HEK293T (cell line): Measurements from ENCODE around the gene ARID3A.
A peak's percentile ranks its signal among the peaks of the same experiment; 100 is the strongest.

ENCODE experiments used
- CTCF ChIA-PET: fragments of 350-600 bp; formaldehyde crosslinking; extraction: SDS; loops from one replicate; lab custom pipeline; 2021; ENCODE audit warnings: antibody characterized with exemption, inconsistent platforms; lab: Yijun Ruan, JAX
- POLR2A ChIA-PET: fragments of 350-600 bp; formaldehyde crosslinking; extraction: SDS; loops from one replicate; lab custom pipeline; 2020; ENCODE audit warnings: antibody characterized with exemption, inconsistent platforms; lab: Yijun Ruan, JAX
- DNase-seq: peaks from one replicate; pipeline ENCODE4 v3.0.0; 2012; ENCODE audit warnings: mixed read lengths; ENCODE audit errors: extremely low spot score
- ARNT ChIP-seq: fragments of 450-650 bp; IDR thresholded peaks from 2 replicates; pipeline ENCODE4 v1.6.1; 2017; ENCODE audit warnings: mild to moderate bottlenecking
- BHLHE40 ChIP-seq: fragments of 450-650 bp; IDR thresholded peaks from 2 replicates; pipeline ENCODE4 v1.6.1; 2016; ENCODE audit warnings: mild to moderate bottlenecking, moderate library complexity, borderline replicate concordance
- CTBP1 ChIP-seq: fragments of 450-650 bp; IDR thresholded peaks from 2 replicates; pipeline ENCODE4 v1.6.1; 2016; ENCODE audit warnings: borderline replicate concordance
- ELF4 ChIP-seq: fragments of 450-650 bp; IDR thresholded peaks from 2 replicates; pipeline ENCODE4 v1.6.1; 2017; ENCODE audit warnings: antibody characterized with exemption
- FOXA1 ChIP-seq: fragments of 450-650 bp; IDR thresholded peaks from 2 replicates; pipeline ENCODE4 v1.6.1; 2016; ENCODE audit warnings: mild to moderate bottlenecking
- FOXK2 ChIP-seq: fragments of 450-650 bp; IDR thresholded peaks from 2 replicates; pipeline ENCODE4 v1.6.1; 2016; ENCODE audit warnings: mild to moderate bottlenecking
- FOXM1 ChIP-seq: fragments of 450-650 bp; IDR thresholded peaks from 2 replicates; pipeline ENCODE4 v1.6.1; 2017; ENCODE audit warnings: mild to moderate bottlenecking, borderline replicate concordance
- HDGF ChIP-seq: fragments of 450-650 bp; IDR thresholded peaks from 2 replicates; pipeline ENCODE4 v1.6.1; 2017; ENCODE audit warnings: antibody characterized with exemption, borderline replicate concordance
- L3MBTL2 ChIP-seq: fragments of 450-650 bp; conservative IDR thresholded peaks from 2 replicates; pipeline ENCODE4 v1.6.1; 2016; ENCODE audit warnings: mild to moderate bottlenecking
- LEF1 ChIP-seq: fragments of 450-650 bp; IDR thresholded peaks from 2 replicates; pipeline ENCODE4 v1.6.1; 2017; ENCODE audit warnings: mild to moderate bottlenecking, borderline replicate concordance
- NFRKB ChIP-seq: fragments of 450-650 bp; IDR thresholded peaks from 2 replicates; pipeline ENCODE4 v1.6.1; 2016; ENCODE audit warnings: mild to moderate bottlenecking, moderate library complexity
- SP1 ChIP-seq: fragments of 450-650 bp; IDR thresholded peaks from 2 replicates; pipeline ENCODE4 v1.6.1; 2017
- SUZ12 ChIP-seq: fragments of 450-650 bp; IDR thresholded peaks from 2 replicates; pipeline ENCODE4 v1.6.1; 2016; ENCODE audit warnings: mild to moderate bottlenecking
- TARDBP ChIP-seq: fragments of 450-650 bp; IDR thresholded peaks from 2 replicates; pipeline ENCODE4 v1.6.1; 2016
- ZNF384 ChIP-seq: fragments of 450-650 bp; IDR thresholded peaks from 2 replicates; pipeline ENCODE4 v1.6.1; 2016
- TF ChIP-seq, protein P1 (sequence below): fragments of 450-650 bp; IDR thresholded peaks from 2 replicates; pipeline ENCODE4 v1.6.1; 2016

Gene ARID3A

DNA sequence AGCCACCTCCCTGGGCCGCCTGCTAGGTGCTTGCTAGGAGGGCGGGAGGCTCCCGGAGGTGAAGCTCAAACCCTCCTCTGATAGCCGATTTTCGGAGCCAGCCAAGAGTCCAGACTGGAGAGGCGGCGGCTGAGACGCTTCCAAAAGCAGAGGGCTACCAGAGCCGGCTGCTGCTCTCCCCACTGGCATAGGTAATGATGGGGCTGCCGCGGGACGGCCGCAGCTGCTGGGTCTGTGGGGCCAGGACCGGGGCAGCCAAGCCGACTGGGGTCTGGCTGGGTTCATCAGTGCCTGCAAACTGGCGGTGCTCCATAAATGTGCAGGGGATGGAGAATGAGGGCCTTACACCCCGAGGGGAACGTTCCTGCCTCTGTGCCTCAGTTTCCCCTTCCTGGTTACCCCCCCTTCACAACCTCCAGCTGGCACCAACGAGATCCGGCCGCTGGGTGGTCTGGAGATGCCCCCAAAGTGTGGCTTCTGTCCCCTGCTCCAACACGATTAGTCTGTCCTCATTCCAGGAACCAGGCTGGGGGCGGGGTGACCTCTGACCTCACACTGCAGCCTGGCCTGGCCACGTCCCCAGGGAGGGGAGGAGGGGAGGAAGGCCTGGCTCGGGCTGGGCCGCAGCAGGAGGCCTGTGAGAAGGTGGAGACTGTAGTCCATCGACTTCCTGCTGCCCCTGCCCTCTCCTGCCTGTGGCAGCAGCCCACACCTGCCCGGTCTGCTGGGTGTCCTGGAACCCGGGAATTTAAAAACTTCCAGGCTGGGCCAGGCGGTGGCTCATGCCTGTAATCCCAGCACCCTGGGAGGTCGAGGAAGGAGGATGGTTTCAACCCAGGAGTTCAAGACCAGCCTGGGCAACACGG is 54.5 kb downstream of the ARID3A start:
- ChIA-PET CTCF (interaction anchor here (1.2 kb wide), 1 partner anchor 9 kb away, joined by 4 read pairs; no protein-coding TSS in a partner anchor), POLR2A (no interaction called here)
- no peak for DNase-seq
- TF ChIP-seq, protein P1, sequence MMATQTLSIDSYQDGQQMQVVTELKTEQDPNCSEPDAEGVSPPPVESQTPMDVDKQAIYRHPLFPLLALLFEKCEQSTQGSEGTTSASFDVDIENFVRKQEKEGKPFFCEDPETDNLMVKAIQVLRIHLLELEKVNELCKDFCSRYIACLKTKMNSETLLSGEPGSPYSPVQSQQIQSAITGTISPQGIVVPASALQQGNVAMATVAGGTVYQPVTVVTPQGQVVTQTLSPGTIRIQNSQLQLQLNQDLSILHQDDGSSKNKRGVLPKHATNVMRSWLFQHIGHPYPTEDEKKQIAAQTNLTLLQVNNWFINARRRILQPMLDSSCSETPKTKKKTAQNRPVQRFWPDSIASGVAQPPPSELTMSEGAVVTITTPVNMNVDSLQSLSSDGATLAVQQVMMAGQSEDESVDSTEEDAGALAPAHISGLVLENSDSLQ = no peak
- TF ChIP-seq SUZ12 (no peak), ELF4 (no peak), CTBP1 (no peak)

DNA sequence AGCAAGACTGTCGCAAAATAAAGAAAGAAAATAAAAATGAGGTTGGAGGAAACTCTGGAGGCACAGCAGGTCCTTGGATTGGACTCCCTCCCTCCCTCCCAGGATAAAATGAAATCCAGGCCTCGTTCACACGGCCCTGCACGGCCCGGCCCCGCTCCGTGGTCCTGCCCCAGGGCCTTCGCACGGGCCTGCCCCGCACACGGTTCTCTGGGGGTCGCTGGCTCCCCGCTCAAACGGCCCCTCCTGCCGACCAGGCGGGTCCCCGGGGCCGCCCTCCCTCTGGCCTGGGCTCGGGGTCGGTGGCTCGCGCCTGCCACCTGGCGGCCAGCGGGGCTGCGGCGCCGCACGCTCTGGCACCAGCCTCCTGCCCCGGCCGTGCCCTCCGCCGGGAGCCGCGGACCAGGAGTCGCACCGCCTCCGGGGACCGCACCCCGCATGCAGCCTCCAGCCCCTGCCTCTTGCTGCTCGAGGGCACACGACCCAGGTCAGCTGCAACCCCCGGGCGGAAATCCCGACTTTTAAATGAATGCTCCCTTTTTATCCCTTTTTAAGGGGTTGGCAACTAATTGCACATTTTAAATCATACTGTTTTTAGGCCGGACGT is 56.8 kb downstream of the ARID3A start:
- TF ChIP-seq LEF1 = peak; percentile 82; the same call in 1 of the 2 replicates
- TF ChIP-seq NFRKB = no peak
- TF ChIP-seq ARNT = peak; percentile 68; the same call in 1 of the 2 replicates
- TF ChIP-seq FOXM1 = peak; percentile 22; the same call in 1 of the 2 replicates
- DNase-seq = peak; percentile 92
- ChIA-PET POLR2A (no interaction called here), CTCF (interaction anchor here (1.5 kb wide), 1 partner anchor 60 kb away, joined by 4 read pairs; no protein-coding TSS in a partner anchor)

DNA sequence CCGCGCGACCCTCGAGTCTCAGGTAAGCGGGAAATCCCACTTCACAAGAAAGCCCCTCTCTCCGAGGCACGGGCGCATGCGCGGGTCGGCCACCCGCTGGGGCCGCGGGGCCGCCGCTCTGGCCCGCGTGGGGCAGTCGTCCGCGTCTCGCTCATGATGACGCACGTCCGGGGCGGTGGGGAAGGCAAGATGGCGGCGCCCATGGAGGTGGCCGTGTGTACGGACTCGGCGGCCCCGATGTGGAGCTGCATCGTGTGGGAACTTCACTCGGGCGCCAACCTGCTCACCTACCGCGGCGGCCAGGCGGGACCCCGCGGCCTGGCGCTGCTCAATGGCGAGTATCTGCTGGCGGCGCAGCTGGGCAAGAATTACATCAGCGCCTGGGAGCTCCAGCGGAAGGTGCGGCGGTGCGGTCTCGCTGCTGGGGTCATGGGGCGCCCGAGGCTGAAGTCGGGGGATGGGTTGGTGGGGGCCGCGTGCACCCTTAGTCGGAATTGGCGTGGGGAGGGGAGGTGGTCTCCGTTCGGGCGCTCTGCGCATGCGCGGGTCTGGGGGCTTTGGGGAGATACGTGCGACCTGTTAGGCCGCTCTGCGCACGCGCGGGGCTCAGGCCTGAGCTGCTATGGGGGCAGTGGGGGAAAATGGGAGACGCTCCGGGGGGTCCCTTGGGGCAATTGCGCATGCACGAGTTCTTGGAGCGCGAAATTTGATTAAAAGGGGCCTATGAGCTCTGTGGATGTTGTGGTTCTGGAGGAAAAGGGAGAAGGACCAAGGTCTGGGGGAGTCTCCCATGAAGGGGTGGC is 58.5 kb downstream of the ARID3A start, which contains the start of gene WDR18:
Gene WDR18 (plus strand): TSS at position 181 of the 803 bp plus-strand sequence. CDS start 9 bp downstream, at position 190.
- peak; percentile 97 for DNase-seq
- no peak for TF ChIP-seq SP1
- TF ChIP-seq BHLHE40 = no peak
- TF ChIP-seq, protein P1 = no peak
- no peak for TF ChIP-seq FOXM1
- TF ChIP-seq FOXA1 = no peak
- TF ChIP-seq NFRKB = no peak
- TF ChIP-seq ZNF384 = no peak
- TF ChIP-seq L3MBTL2 = no peak
- TF ChIP-seq TARDBP = no peak
- TF ChIP-seq ARNT = no peak
- ChIA-PET POLR2A (interaction anchor here (0.8 to 1.9 kb wide), 7 partner anchors 13 to 64 kb away, joined by 3 to 11 read pairs (median 4); no protein-coding TSS in a partner anchor), CTCF (interaction anchor here (1.1 to 2.5 kb wide), 3 partner anchors 11 to 63 kb away, joined by 4 to 7 read pairs (median 6); no protein-coding TSS in a partner anchor)

DNA sequence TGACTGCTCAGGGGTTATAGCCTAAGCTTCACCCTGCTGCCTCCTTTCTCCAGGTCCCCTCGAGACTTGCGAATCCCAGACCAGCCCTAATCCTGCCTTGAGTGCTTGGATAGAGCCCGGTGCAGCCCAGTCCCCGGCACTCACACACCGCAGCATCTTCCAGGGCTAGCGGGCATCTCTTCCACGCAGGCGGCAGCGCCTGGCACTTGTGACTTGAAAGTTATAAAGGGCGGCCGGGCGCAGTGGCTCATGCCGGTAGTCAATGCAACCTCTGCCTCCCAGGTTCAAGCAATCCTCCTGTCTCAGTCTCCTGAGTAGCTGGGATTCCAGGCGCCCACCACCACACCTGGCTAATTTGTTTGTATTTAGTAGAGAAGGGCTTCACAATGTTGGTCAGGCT is 60.2 kb downstream of the ARID3A start:
- no peak for DNase-seq
- ChIA-PET CTCF (no interaction called here), POLR2A (no interaction called here)
- TF ChIP-seq SUZ12 (no peak), SP1 (no peak)

DNA sequence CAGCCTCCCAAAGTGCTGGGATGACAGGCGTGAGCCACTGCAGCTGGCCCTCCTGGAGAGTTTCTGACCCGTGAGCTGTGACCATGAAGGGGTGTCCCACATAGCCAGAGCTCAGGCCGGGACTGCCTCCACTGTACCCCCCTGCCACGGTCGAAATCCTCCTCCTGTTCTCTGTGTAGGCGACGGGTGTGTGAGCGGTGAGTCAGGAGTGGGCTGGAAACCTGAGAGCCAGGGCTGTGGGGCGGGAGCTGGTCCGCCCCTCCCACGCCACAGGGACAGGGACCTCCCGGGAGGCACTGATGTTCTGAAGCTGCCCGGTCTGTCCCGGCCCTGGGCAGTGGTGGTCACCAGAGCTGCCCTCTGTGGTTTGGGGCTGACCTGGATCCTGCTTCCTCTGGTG is 62.2 kb downstream of the ARID3A start:
- CTCF ChIA-PET = interaction anchor here (1.6 kb wide), 1 partner anchor 65 kb away, joined by 5 read pairs; no protein-coding TSS in a partner anchor
- POLR2A ChIA-PET = interaction anchor here (1.2 kb wide), 1 partner anchor 13 kb away, joined by 3 read pairs; no protein-coding TSS in a partner anchor
- DNase-seq = no peak
- no peak for TF ChIP-seq FOXA1

DNA sequence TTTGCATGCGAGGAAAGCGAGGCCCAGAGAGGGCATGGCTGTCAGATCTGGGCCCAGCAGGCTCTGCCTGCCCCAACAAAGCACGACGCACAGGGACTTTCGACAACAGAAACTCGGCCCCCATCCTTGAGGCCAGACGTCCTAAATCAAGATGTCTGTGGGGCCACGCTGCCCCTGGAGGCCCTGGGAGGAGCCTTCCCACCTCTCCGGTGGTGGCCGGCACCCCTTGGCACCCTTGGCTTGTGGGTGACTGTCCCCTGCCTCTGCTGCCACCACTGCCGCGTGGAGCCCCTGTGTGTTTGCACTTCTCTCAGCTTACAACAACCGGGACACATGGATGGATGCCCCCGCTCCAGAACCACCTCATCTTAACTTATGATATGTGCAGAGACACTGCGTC is 62.7 kb downstream of the ARID3A start:
- ChIA-PET CTCF (interaction anchor here (1.6 kb wide), 1 partner anchor 65 kb away, joined by 5 read pairs; no protein-coding TSS in a partner anchor), POLR2A (no interaction called here)
- DNase-seq = no peak
- TF ChIP-seq, protein P1 = no peak
- TF ChIP-seq L3MBTL2 (no peak), FOXA1 (no peak), HDGF (no peak), FOXK2 (no peak), BHLHE40 (no peak), ZNF384 (no peak), SUZ12 (no peak), ELF4 (no peak), SP1 (no peak), LEF1 (no peak)
